Keratinocyte (primary cell): ENCODE results near the gene FAM219A. TPM values are rescaled to one million over a fixed set of nuclear protein-coding genes. Genes with fewer than 3 reads are reported as not detected.

Experiments used
- DNase-seq: peaks from one replicate; pipeline ENCODE4 v3.0.0-alpha.2; 2011; ENCODE audit warnings: low read depth, missing footprints, low spot score
- FAIRE-seq: peaks from 2 replicates; lab custom pipeline; 2011; peaks lifted over from hg19 to GRCh38; lab: Jason Lieb, UNC
- H2AFZ ChIP-seq: 2 replicates; pipeline ENCODE4 v1.6.0; 2012; ENCODE audit warnings: low read length, control low read depth, inconsistent platforms; ENCODE audit not compliant: control insufficient read depth
- H3K27ac ChIP-seq: 2 replicates; pipeline ENCODE4 v1.5.1; 2011; ENCODE audit warnings: low read length; ENCODE audit not compliant: control insufficient read depth, insufficient read depth
- H3K27me3 ChIP-seq: 3 replicates; pipeline ENCODE4 v1.6.0; 2011; ENCODE audit warnings: low read length; ENCODE audit not compliant: control insufficient read depth, insufficient read depth; ENCODE audit errors: extremely low read depth
- H3K36me3 ChIP-seq, 2 experiments: 2 replicates in 1 of 2; 3 replicates in 1 of 2; pipeline ENCODE4 v1.5.1; 2011; ENCODE audit warnings: low read length in 2 of 2, mild to moderate bottlenecking in 1 of 2; ENCODE audit not compliant: control insufficient read depth in 2 of 2, insufficient read depth in 2 of 2; ENCODE audit errors: extremely low read depth in 1 of 2
- H3K4me1 ChIP-seq: 3 replicates; pipeline ENCODE4 v1.5.1; 2011; ENCODE audit warnings: low read length; ENCODE audit not compliant: control insufficient read depth, insufficient read depth; ENCODE audit errors: extremely low read depth
- H3K4me2 ChIP-seq: 3 replicates; pipeline ENCODE4 v1.6.0; 2011; ENCODE audit warnings: low read depth, low read length; ENCODE audit not compliant: control insufficient read depth, insufficient read depth; ENCODE audit errors: extremely low read depth
- H3K4me3 ChIP-seq, 3 experiments: fragments of 200-600 bp in 1 of 3; sonication (generic) in 1 of 3; 2 replicates in 2 of 3; 3 replicates in 1 of 3; pipeline ENCODE4 v1.5.1; 2011 to 2016; ENCODE audit warnings: low read length in 3 of 3, mild to moderate bottlenecking in 3 of 3, control low read depth in 2 of 3, inconsistent platforms in 1 of 3, low read depth in 1 of 3, mixed read lengths in 1 of 3, mixed run types in 1 of 3, moderate library complexity in 1 of 3; ENCODE audit not compliant: control insufficient read depth in 2 of 3, insufficient read depth in 2 of 3; ENCODE audit errors: extremely low read depth in 1 of 3
- H3K79me2 ChIP-seq: 2 replicates; pipeline ENCODE4 v1.6.0; 2012; ENCODE audit warnings: low read length; ENCODE audit not compliant: control insufficient read depth, insufficient read depth
- H3K9ac ChIP-seq: 3 replicates; pipeline ENCODE4 v1.6.0; 2011; ENCODE audit warnings: low read length; ENCODE audit not compliant: control insufficient read depth, insufficient read depth; ENCODE audit errors: extremely low read depth
- H3K9me1 ChIP-seq: 3 replicates; pipeline ENCODE4 v1.6.0; 2011; ENCODE audit warnings: low read length; ENCODE audit not compliant: control insufficient read depth, insufficient read depth; ENCODE audit errors: extremely low read depth
- H3K9me3 ChIP-seq: 2 replicates; pipeline ENCODE4 v1.5.1; 2012; ENCODE audit warnings: low read depth, low read length; ENCODE audit not compliant: control insufficient read depth
- H4K20me1 ChIP-seq: 3 replicates; pipeline ENCODE4 v1.6.0; 2011; ENCODE audit warnings: low read length; ENCODE audit not compliant: control insufficient read depth, insufficient read depth; ENCODE audit errors: extremely low read depth
- CTCF ChIP-seq, 3 experiments: IDR thresholded peaks in 1 of 3; conservative IDR thresholded peaks in 1 of 3; optimal IDR thresholded peaks in 1 of 3; 2 replicates in 2 of 3; 3 replicates in 1 of 3; pipeline versions ENCODE3 to v1.5.1; 2011; ENCODE audit warnings: low read length in 3 of 3, mild to moderate bottlenecking in 3 of 3, moderate library complexity in 2 of 3, control low read depth in 1 of 3, inconsistent platforms in 1 of 3; ENCODE audit not compliant: insufficient read depth in 2 of 3; ENCODE audit errors: extremely low read depth in 1 of 3
- EZH2 ChIP-seq: IDR thresholded peaks from one replicate; pipeline ENCODE4 v1.6.1; 2012; ENCODE audit warnings: inconsistent platforms, mild to moderate bottlenecking, low read length, moderate library complexity
- dilution Hi-C: fragments of 300-500 bp; cut with MboI; formaldehyde crosslinking; loops from one replicate; pipeline ENCODE4 v1.7.0; 2020; ENCODE audit warnings: low sequenced_read_pairs; ENCODE audit not compliant: extremely low pct_ligation_motif_present
- polyA plus RNA-seq, 5 experiments: library from polyadenylated mRNA; depleted of rRNA in 3 of 5; stranded (reverse) in 3 of 5; stranded (forward) in 1 of 5; unstranded in 1 of 5; fragments of >200 nt; gene quantifications; 1 replicate in 1 of 5; 2 replicates in 3 of 5; 3 replicates in 1 of 5; pipeline versions ENCODE4 v1.2.1 to v1.2.3, GENCODE V29; 2011 to 2012; ENCODE audit warnings: missing spikeins in 2 of 5, low read depth in 1 of 5, low replicate concordance in 1 of 5

FAM219A gene
- polyA plus RNA-seq, 1 donor (not counting 4 experiments of a cell fraction or from before 2014, with no cell fraction given): 8.9 TPM

GRCh38 chr9:34405719-34406118, 52.7 kb downstream of the FAM219A start:
- Histone ChIP-seq H4K20me1 (no peaks in the 10 kb centered on the region), H3K9me3 (no peaks in the 10 kb centered on the region), H3K79me2 (no peaks in the 10 kb centered on the region), H3K27ac (no peak overlapping the region), H3K9me1 (no peaks in the 10 kb centered on the region), H3K9ac (no peak overlapping the region), H3K4me1 (no peaks in the 10 kb centered on the region), H3K27me3 (no peaks in the 10 kb centered on the region), H3K4me3 (no peak overlapping the region), H3K4me2 (no peak overlapping the region), H2AFZ (no peak overlapping the region), H3K36me3 (peaks cover 9 to 22% of the 10 kb centered on the region in 2 experiments)
- dilution Hi-C loops: no loop called here
- TF ChIP-seq CTCF (optimal IDR thresholded peaks at IDR 0.05 in 1 of 3, IDR thresholded peaks at IDR 0.05 in 1 of 3, conservative IDR thresholded peaks at IDR 0.05 in 1 of 3; ENCODE audit: extremely low read depth in 1 of 3, insufficient read depth in 2 of 3, low read length in 3 of 3) (no peak), EZH2 (no peak)
- FAIRE-seq (no peak), DNase-seq (no peak)

- no peak overlapping the region for H2AFZ ChIP-seq
- FAIRE-seq (peak; percentile 97), DNase-seq (peak; percentile 25)
- H3K27ac ChIP-seq: no peak overlapping the region
- no peaks in the 10 kb centered on the region for H3K27me3 ChIP-seq
- TF ChIP-seq CTCF (optimal IDR thresholded peaks at IDR 0.05 in 1 of 3, IDR thresholded peaks at IDR 0.05 in 1 of 3, conservative IDR thresholded peaks at IDR 0.05 in 1 of 3; ENCODE audit: extremely low read depth in 1 of 3, insufficient read depth in 2 of 3, low read length in 3 of 3) (peak; percentile 87 to 99 (median 93)), EZH2 (no peak)
- H3K4me2 ChIP-seq: no peak overlapping the region
- H3K79me2 ChIP-seq: no peaks in the 10 kb centered on the region
- H3K36me3 ChIP-seq: peaks cover 9 to 25% of the 10 kb centered on the region in 2 experiments
- no peaks in the 10 kb centered on the region for H3K4me1 ChIP-seq
- no peaks in the 10 kb centered on the region for H3K9me1 ChIP-seq
- no peaks in the 10 kb centered on the region for H3K9me3 ChIP-seq
- no peak overlapping the region for H3K9ac ChIP-seq
- dilution Hi-C loops: no loop called here
- H3K4me3 ChIP-seq: no peak overlapping the region
- no peaks in the 10 kb centered on the region for H4K20me1 ChIP-seq
These were observed 54.6 kb downstream of the FAM219A start for GRCh38 chr9:34403554-34404380.
